Measurements from ENCODE around the gene PRDM10.
"Not testable (repeated sequence)": the region's sequence is repeated elsewhere in the genome, so short reads cannot be mapped to it uniquely, and the experiment has no call there.

Gene PRDM10

GRCh38 chr11:130002352-130002845, at the start of gene PRDM10:
PRDM10 (minus strand) TSS chr11:130002835; CDS start chr11:129960964, 41,871 bp downstream.
- peak; percentile 91 for DNase-seq

GRCh38 chr11:130051082-130051481, 48.4 kb upstream of the PRDM10 start:
- peak; percentile 46 for DNase-seq

GRCh38 chr11:130050257-130050656, 47.6 kb upstream of the PRDM10 start:
- DNase-seq: no peak

- no peak for DNase-seq
Measured at GRCh38 chr11:130049328-130049771, 46.7 kb upstream of the PRDM10 start.

- no peak for DNase-seq
Measured at GRCh38 chr11:130047141-130047540, 44.5 kb upstream of the PRDM10 start.

GRCh38 chr11:130043575-130043974, 40.9 kb upstream of the PRDM10 start:
- no peak for DNase-seq

GRCh38 chr11:130042093-130042591, 39.5 kb upstream of the PRDM10 start:
- DNase-seq: peak; percentile 88

GRCh38 chr11:130040281-130040940, 37.8 kb upstream of the PRDM10 start:
- DNase-seq: no peak

- peak; percentile 44 for DNase-seq
Measured at GRCh38 chr11:130037881-130038585, 35.4 kb upstream of the PRDM10 start.

GRCh38 chr11:130037058-130037457, 34.4 kb upstream of the PRDM10 start:
- DNase-seq: peak; percentile 64

GRCh38 chr11:130034236-130034635, 31.6 kb upstream of the PRDM10 start:
- no peak for DNase-seq

GRCh38 chr11:130032931-130033330, 30.3 kb upstream of the PRDM10 start:
- no peak for DNase-seq

GRCh38 chr11:130031945-130032344, 29.3 kb upstream of the PRDM10 start:
- no peak for DNase-seq

- DNase-seq: no peak
Measured at GRCh38 chr11:130031056-130031455, 28.4 kb upstream of the PRDM10 start.

GRCh38 chr11:130029137-130029536, 26.5 kb upstream of the PRDM10 start:
- DNase-seq: no peak

GRCh38 chr11:130025371-130025770, 22.7 kb upstream of the PRDM10 start:
- no peak for DNase-seq

GRCh38 chr11:130024361-130024760, 21.7 kb upstream of the PRDM10 start:
- peak; percentile 58 for DNase-seq

GRCh38 chr11:130023204-130023603, 20.6 kb upstream of the PRDM10 start:
- DNase-seq: peak; percentile 87

GRCh38 chr11:130022799-130023198, 20.2 kb upstream of the PRDM10 start:
- peak; percentile 20 for DNase-seq

GRCh38 chr11:130021606-130022005, 19.0 kb upstream of the PRDM10 start:
- DNase-seq: not testable (repeated sequence)

GRCh38 chr11:130020323-130020722, 17.7 kb upstream of the PRDM10 start:
- DNase-seq: peak; percentile 87

GRCh38 chr11:130015846-130016245, 13.2 kb upstream of the PRDM10 start:
- not testable (repeated sequence) for DNase-seq

- DNase-seq: no peak
Measured at GRCh38 chr11:130008326-130008725, 5.7 kb upstream of the PRDM10 start.

GRCh38 chr11:130006929-130007328, 4.3 kb upstream of the PRDM10 start:
- DNase-seq: no peak
